Motor neuron (in vitro differentiated cells): Measurements from ENCODE around the gene CDYL. TPM values are rescaled to one million over a fixed set of nuclear protein-coding genes. Genes with fewer than 3 reads are reported as not detected.
A peak's percentile ranks its signal among the peaks of the same experiment; 100 is the strongest.
"Not testable (repeated sequence)": the region's sequence is repeated elsewhere in the genome, so short reads cannot be mapped to it uniquely, and the experiment has no call there.

ENCODE experiments used
- ATAC-seq, 8 experiments: fragments of 200-7000 bp; cut with Tn5 transposase; replicated peaks in 6 of 8; 2 replicates each; pipeline ENCODE4 v1.8.0; 2021; ENCODE audit warnings: mild to moderate bottlenecking in 8 of 8, moderate library complexity in 8 of 8
- H3K27ac ChIP-seq, 2 donors: fragments of 250-450 bp; sonication (Bioruptor Pico); 2 replicates each; pipeline ENCODE4 v1.9.0; 2021; ENCODE audit warnings: antibody characterized with exemption in 2 of 2, mild to moderate bottlenecking in 2 of 2, moderate library complexity in 1 of 2
- H3K4me1 ChIP-seq, 2 donors: fragments of 250-450 bp; sonication (Bioruptor Pico); replicated peaks in 1 of 2; 2 replicates each; pipeline ENCODE4 v1.6.1; 2021; ENCODE audit warnings: antibody characterized with exemption in 2 of 2, mild to moderate bottlenecking in 2 of 2, moderate library complexity in 1 of 2
- H3K4me3 ChIP-seq, 5 donors: fragments of 250-450 bp; sonication (Bioruptor Pico); 2 replicates each; pipeline ENCODE4 v1.9.0; 2021; ENCODE audit warnings: antibody characterized with exemption in 5 of 5, mild to moderate bottlenecking in 5 of 5, moderate library complexity in 4 of 5
- WGBS, 10 experiments: fragments of 450-650 bp; shearing (Covaris generic); methylation state at CpG; one replicate each; pipeline ENCODE4 v1.0.0; 2022; 5-methylcytosine and 5-hydroxymethylcytosine counted together
- in situ Hi-C, 9 experiments: fragments of 400-800 bp; cut with MboI; loops; one replicate each; pipeline ENCODE4 v1.15.0; 2021; ENCODE audit warnings: low sequenced_read_pairs in 9 of 9, low pct_unique_long_range_greater_than_20kb in 2 of 9; ENCODE audit not compliant: unreplicated experiment in 9 of 9
- total RNA-seq, 8 experiments: library from RNA; unstranded; fragments of 300-600 nt; gene quantifications; 2 replicates each; pipeline versions ENCODE4 v1.2.3 to v1.2.4, GENCODE V29; 2022

Gene CDYL
- total RNA-seq, 8 experiments from 2014 or later = 30.4 to 103 (median 62.0) TPM

GRCh38 chr6:4981761-4982160 lies 205.6 kb downstream of the CDYL start:
- WGBS, 10 experiments = 40 to 100% (median 74%) methylated on average over 1 to 6 of the region's 6 CpGs; no CpG with 5 or more reads in 2 of the 10 experiments
- no peak overlapping the region for H3K4me3 ChIP-seq
- H3K4me1 ChIP-seq = no peaks in the 10 kb centered on the region
- no peak for ATAC-seq
- in situ Hi-C loops = no loop called here
- no peak overlapping the region for H3K27ac ChIP-seq

GRCh38 chr6:4983322-4983721 lies 207.1 kb downstream of the CDYL start:
- no peak overlapping the region for H3K4me3 ChIP-seq
- 50 to 100% (median 84%) methylated on average over 1 to 6 of the region's 6 CpGs; no CpG with 5 or more reads in 5 of the 10 experiments for WGBS, 10 experiments
- ATAC-seq = no peak
- no peaks in the 10 kb centered on the region for H3K4me1 ChIP-seq
- no peak overlapping the region for H3K27ac ChIP-seq
- in situ Hi-C loops = no loop called here

DNA sequence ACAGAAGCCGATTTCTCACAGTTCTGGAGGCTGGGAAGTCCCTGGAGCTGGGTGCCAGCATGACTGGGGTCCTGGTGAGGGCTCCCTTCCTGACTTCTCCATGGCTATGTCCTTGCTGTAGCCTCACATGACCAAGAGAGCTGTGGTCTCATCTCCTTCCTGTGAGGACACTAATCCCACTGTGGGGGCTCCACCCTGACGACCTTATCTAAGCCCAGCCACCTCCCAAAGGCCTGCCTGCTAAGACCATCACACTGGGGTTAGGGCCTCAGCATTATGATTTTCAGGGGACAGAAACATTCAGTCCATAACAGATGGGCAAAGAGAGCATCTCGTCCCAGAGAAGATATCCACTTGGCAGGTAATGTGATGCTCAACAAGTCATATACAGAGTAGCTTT lies 210.8 kb downstream of the CDYL start:
- no peak for ATAC-seq
- 77 to 80% methylated on average over 1 to 3 of the region's 3 CpGs; no CpG with 5 or more reads in 8 of the 10 experiments for WGBS, 10 experiments
- in situ Hi-C loops = no loop called here
- Histone ChIP-seq H3K4me3 (no peak overlapping the region), H3K4me1 (no peaks in the 10 kb centered on the region), H3K27ac (no peak overlapping the region)

DNA sequence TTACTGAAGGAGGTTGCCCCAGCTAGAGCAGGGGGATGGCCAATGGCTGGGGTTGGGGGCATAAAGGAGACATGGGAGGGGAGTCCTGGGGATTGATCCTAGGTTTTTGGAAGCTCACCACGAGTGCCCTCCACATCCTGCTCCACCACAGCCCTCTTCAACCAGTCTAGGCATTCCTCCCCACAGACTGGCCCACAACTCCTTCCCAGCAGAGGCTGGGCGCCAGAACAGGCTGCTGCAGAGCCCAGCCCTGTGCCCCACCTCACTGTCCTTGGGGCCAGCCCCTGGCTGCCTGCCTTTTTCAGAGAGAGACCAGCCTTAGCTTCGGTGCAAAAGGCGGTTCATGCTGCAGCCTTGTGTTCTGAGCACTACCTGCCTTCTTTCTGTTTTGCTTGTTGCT lies 211.2 kb downstream of the CDYL start:
- WGBS, 10 experiments = 67 to 95% (median 90%) methylated on average over 2 to 3 of the region's 4 CpGs; no CpG with 5 or more reads in 5 of the 10 experiments
- ATAC-seq = peak in 1 of 8 experiments; percentile 64

DNA sequence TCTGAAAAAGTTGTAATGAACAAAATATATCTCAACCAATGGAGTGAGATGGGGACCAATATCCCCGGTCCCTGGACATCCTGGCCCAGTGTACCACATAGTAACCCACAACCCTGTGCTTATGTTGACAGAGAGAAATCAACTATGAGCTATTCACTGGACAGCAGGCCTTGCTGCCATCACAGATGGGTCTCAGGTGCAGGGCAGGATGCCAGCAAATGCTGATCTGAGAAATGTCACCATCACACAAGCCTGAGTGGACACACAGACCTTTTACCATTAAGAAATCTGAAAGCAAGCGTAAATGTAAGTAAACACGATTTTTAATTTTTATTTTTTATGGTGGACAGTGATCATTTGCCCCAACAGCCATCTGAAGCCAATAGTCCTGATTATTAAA lies 218.5 kb downstream of the CDYL start:
- no peak for ATAC-seq
- Histone ChIP-seq H3K27ac (no peak overlapping the region), H3K4me1 (no peaks in the 10 kb centered on the region), H3K4me3 (no peak overlapping the region)
- WGBS, 10 experiments = 50 to 100% (median 83%) methylated on average over 1 to 3 of the region's 3 CpGs; no CpG with 5 or more reads in 2 of the 10 experiments
- in situ Hi-C loops = no loop called here

More for the DNA sequence above, 211.2 kb downstream of the CDYL start:
- Histone ChIP-seq H3K27ac (no peak overlapping the region), H3K4me1 (no peaks in the 10 kb centered on the region), H3K4me3 (no peak overlapping the region)
- in situ Hi-C loops = no loop called here

GRCh38 chr6:4997862-4998261 lies 221.7 kb downstream of the CDYL start:
- no peak overlapping the region for H3K4me3 ChIP-seq
- H3K27ac ChIP-seq = no peak overlapping the region
- no peaks in the 10 kb centered on the region for H3K4me1 ChIP-seq
- no peak for ATAC-seq
- in situ Hi-C loops = no loop called here
- WGBS, 10 experiments = 75 to 100% (median 94%) methylated on average over 1 to 4 of the region's 6 CpGs; no CpG with 5 or more reads in 3 of the 10 experiments

DNA sequence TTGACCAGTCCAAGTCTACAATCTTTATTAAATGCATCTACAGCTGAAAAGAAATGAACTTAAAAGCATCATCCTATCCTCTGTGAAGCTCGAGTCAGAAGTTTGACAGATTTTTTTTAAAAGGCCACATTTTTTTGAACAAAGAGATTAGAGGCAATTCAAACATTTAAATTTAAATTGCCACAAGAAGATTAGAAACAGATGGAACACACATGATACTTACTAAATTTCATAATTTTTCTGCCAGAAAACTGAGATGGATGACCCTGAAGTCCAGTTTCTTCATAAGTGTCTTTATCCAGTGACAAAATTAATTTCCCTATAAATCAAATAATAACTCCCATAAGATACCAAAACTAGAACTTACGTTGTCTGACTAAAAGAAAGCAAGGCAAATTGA lies 223.4 kb downstream of the CDYL start:
- no peak for ATAC-seq
- no peak overlapping the region for H3K27ac ChIP-seq
- H3K4me1 ChIP-seq = peaks cover 0 to 3% of the 10 kb centered on the region in 2 donors
- in situ Hi-C loops = no loop called here
- H3K4me3 ChIP-seq = no peak overlapping the region
- 35 to 93% (median 65%) methylated on average over 1 to 2 of the region's 2 CpGs for WGBS, 10 experiments

- in situ Hi-C loops = no loop called here
- H3K27ac ChIP-seq = peak within 1 kb of the TSS; percentile 52 to 56
- WGBS, 10 experiments = 6% methylated on average over 7 of the region's 64 CpGs; no CpG with 5 or more reads in 9 of the 10 experiments
- peak; percentile 88 to 98 (median 97) for ATAC-seq
- peak within 1 kb of the TSS; percentile 56 to 92 (median 67) for H3K4me3 ChIP-seq
- peaks cover 0 to 4% of the 10 kb centered on the region in 2 donors for H3K4me1 ChIP-seq
These were observed 227.6 kb downstream of the CDYL start, which contains the start of gene RPP40 for GRCh38 chr6:5003604-5004372. Gene RPP40 (minus strand): TSS chr6:5004037. CDS start chr6:5004002, 35 bp downstream.

GRCh38 chr6:5004373-5005037 lies 228.3 kb downstream of the CDYL start:
- Histone ChIP-seq H3K27ac (peak overlapping the region; percentile 5 to 48), H3K4me3 (peak overlapping the region; percentile 56 to 92 (median 67)), H3K4me1 (peaks cover 0 to 4% of the 10 kb centered on the region in 2 donors)
- 17 to 90% (median 54%) methylated on average over 1 to 12 of the region's 12 CpGs for WGBS, 10 experiments
- in situ Hi-C loops = no loop called here
- ATAC-seq = peak in 2 of 8 experiments; percentile 1 to 4

DNA sequence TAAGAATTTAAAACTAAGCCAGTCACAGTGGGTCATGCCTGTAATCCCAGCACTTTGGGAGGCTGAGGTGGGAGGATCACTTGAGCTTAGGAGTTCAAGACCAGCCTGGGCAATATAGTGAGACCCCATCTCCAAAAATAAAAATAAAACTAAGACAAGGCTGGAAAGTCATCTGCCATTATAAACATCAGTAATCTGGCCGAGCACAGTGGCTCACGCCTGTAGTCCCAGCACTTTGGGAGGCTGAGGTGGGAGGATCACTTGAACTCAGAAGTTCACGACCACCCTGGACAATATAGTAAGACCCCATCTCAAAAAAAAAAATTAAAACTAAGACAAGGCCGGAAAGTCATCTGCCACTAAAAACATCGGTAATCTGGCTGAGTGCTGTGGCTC lies 228.8 kb downstream of the CDYL start:
- WGBS, 10 experiments = 86 to 100% (median 100%) methylated on average over 1 to 5 of the region's 5 CpGs; no CpG with 5 or more reads in 3 of the 10 experiments
- H3K4me1 ChIP-seq, H3K27ac ChIP-seq, in situ Hi-C loops, ATAC-seq, H3K4me3 ChIP-seq: not testable (repeated sequence)

Other genes with a start within 250 kb of the CDYL start
- 10 to 100 TPM in 7 of 8 experiments, 1 to 10 TPM in 1; 9.7 to 35.5 (median 16.2) TPM for gene RPP40, start 227.6 kb downstream of the CDYL start, total RNA-seq